WTC11 (cell line): Measurements from ENCODE around the gene CELF2.

Source experiments
- ATF1 ChIP-seq: sonication (generic); formaldehyde crosslinking; IDR thresholded peaks from 2 replicates; pipeline ENCODE4 v1.8.1; 2023; ENCODE audit warnings: mild to moderate bottlenecking, moderate library complexity, missing genetic modification reagents
- CREB1 ChIP-seq: sonication (generic); formaldehyde crosslinking; IDR thresholded peaks from 2 replicates; pipeline ENCODE4 v1.8.0; 2023; ENCODE audit warnings: mild to moderate bottlenecking, missing genetic modification reagents
- IRF2 ChIP-seq: sonication (generic); formaldehyde crosslinking; IDR thresholded peaks from 2 replicates; pipeline ENCODE4 v1.8.0; 2022; ENCODE audit warnings: low read depth, missing genetic modification reagents, borderline replicate concordance
- KAT7 ChIP-seq: sonication (generic); formaldehyde crosslinking; IDR thresholded peaks from 2 replicates; pipeline ENCODE4 v1.8.1; 2023; ENCODE audit warnings: missing genetic modification reagents, mild to moderate bottlenecking, borderline replicate concordance
- NR3C1 ChIP-seq: sonication (generic); formaldehyde crosslinking; conservative IDR thresholded peaks from 2 replicates; pipeline ENCODE4 v1.8.1; 2023; ENCODE audit warnings: low read depth, mild to moderate bottlenecking, missing genetic modification reagents
- SP1 ChIP-seq: sonication (generic); formaldehyde crosslinking; conservative IDR thresholded peaks from 2 replicates; pipeline ENCODE4 v1.8.1; 2022; ENCODE audit warnings: missing genetic modification reagents
- ZNF138 ChIP-seq: sonication (generic); formaldehyde crosslinking; conservative IDR thresholded peaks from 2 replicates; pipeline ENCODE4 v1.8.1; 2022; ENCODE audit warnings: mild to moderate bottlenecking, moderate library complexity, missing genetic modification reagents
- ZNF416 ChIP-seq: fragments of 250-450 bp; sonication (Bioruptor Pico); IDR thresholded peaks from 2 replicates; pipeline ENCODE4 v1.9.0; 2021; ENCODE audit warnings: mild to moderate bottlenecking, inconsistent platforms
- TF ChIP-seq, protein P1 (sequence below): fragments of 200-600 bp; IDR thresholded peaks from 2 replicates; pipeline ENCODE4 v1.8.0; 2022; ENCODE audit warnings: antibody characterized with exemption
- TF ChIP-seq, protein P2 (sequence below): sonication (generic); formaldehyde crosslinking; IDR thresholded peaks from 2 replicates; pipeline ENCODE4 v1.8.1; 2022; ENCODE audit warnings: low read depth, missing genetic modification reagents, borderline replicate concordance
- TF ChIP-seq, protein P3 (sequence below): sonication (generic); formaldehyde crosslinking; IDR thresholded peaks from 2 replicates; pipeline ENCODE4 v1.8.0; 2022; ENCODE audit warnings: mild to moderate bottlenecking, missing genetic modification reagents
- TF ChIP-seq, protein P4 (sequence below): sonication (generic); formaldehyde crosslinking; IDR thresholded peaks from 2 replicates; pipeline ENCODE4 v1.8.1; 2023; ENCODE audit warnings: mild to moderate bottlenecking, missing genetic modification reagents, moderate library complexity

DNA sequence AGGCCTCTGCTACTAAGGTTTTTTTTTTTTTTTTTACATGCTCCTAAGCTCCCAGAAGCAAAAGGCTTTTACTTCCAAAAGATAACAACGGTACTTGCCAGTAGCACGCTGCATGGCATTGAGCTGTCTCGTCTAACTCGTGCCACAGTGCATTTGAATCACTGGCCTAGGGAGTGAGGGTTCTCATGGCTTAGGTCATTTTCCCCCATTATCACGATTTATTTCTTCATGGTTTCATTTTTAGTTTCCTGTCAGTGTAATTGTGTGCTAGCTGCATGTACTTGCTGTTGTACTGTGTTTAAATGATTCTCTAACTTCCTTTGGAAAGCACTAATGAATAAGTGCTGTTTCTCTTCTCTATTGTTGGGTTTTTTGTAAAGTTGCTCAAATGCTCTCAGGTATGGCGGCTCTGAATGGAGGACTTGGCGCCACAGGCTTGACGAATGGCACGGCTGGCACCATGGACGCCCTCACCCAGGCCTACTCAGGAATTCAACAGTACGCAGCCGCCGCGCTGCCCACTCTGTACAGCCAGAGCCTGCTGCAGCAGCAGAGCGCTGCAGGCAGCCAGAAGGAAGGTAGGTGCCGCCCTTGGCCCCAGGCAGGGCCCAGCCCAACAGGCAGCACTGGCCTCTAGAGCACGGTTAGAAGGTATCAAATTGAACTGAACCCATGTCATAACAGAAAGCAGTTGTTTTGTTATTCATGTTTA lies 303.3 kb downstream of the CELF2 start:
- TF ChIP-seq, protein P1, sequence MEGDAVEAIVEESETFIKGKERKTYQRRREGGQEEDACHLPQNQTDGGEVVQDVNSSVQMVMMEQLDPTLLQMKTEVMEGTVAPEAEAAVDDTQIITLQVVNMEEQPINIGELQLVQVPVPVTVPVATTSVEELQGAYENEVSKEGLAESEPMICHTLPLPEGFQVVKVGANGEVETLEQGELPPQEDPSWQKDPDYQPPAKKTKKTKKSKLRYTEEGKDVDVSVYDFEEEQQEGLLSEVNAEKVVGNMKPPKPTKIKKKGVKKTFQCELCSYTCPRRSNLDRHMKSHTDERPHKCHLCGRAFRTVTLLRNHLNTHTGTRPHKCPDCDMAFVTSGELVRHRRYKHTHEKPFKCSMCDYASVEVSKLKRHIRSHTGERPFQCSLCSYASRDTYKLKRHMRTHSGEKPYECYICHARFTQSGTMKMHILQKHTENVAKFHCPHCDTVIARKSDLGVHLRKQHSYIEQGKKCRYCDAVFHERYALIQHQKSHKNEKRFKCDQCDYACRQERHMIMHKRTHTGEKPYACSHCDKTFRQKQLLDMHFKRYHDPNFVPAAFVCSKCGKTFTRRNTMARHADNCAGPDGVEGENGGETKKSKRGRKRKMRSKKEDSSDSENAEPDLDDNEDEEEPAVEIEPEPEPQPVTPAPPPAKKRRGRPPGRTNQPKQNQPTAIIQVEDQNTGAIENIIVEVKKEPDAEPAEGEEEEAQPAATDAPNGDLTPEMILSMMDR = no peak
- no peak for TF ChIP-seq ZNF138 (CRISPR knock-in tag)
- no peak for TF ChIP-seq ATF1 (CRISPR knock-in tag)
- no peak for TF ChIP-seq NR3C1 (CRISPR knock-in tag)
- no peak for TF ChIP-seq ZNF416 (CRISPR knock-in tag)
- no peak for TF ChIP-seq IRF2
- TF ChIP-seq, protein P2, sequence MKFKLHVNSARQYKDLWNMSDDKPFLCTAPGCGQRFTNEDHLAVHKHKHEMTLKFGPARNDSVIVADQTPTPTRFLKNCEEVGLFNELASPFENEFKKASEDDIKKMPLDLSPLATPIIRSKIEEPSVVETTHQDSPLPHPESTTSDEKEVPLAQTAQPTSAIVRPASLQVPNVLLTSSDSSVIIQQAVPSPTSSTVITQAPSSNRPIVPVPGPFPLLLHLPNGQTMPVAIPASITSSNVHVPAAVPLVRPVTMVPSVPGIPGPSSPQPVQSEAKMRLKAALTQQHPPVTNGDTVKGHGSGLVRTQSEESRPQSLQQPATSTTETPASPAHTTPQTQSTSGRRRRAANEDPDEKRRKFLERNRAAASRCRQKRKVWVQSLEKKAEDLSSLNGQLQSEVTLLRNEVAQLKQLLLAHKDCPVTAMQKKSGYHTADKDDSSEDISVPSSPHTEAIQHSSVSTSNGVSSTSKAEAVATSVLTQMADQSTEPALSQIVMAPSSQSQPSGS (CRISPR knock-in tag) = no peak
- TF ChIP-seq, protein P3, sequence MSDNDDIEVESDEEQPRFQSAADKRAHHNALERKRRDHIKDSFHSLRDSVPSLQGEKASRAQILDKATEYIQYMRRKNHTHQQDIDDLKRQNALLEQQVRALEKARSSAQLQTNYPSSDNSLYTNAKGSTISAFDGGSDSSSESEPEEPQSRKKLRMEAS (CRISPR knock-in tag) = no peak
- TF ChIP-seq, protein P4, sequence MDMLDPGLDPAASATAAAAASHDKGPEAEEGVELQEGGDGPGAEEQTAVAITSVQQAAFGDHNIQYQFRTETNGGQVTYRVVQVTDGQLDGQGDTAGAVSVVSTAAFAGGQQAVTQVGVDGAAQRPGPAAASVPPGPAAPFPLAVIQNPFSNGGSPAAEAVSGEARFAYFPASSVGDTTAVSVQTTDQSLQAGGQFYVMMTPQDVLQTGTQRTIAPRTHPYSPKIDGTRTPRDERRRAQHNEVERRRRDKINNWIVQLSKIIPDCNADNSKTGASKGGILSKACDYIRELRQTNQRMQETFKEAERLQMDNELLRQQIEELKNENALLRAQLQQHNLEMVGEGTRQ = no peak
- no peak for TF ChIP-seq SP1 (CRISPR knock-in tag)
- no peak for TF ChIP-seq CREB1
- no peak for TF ChIP-seq KAT7
